Measurements from ENCODE around the gene HOXB4. TPM values are rescaled to one million over a fixed set of nuclear protein-coding genes. Genes with fewer than 3 reads are reported as not detected.

The HOXB4 gene
- total RNA-seq, 1 donor from 2014 or later: not detected

- no peaks in the 10 kb centered on the region for H3K36me3 ChIP-seq (ENCODE audit: control insufficient read depth, insufficient read depth, low read length)
- H3K4me3 ChIP-seq (ENCODE audit: low read depth, low read length): no peak overlapping the region
- FAIRE-seq: no peak
- H3K27me3 ChIP-seq (ENCODE audit: control insufficient read depth, insufficient read depth, low read length): peaks cover 82% of the 10 kb centered on the region
- no peak for DNase-seq (ENCODE audit: low read depth)
- TF ChIP-seq, protein P1, sequence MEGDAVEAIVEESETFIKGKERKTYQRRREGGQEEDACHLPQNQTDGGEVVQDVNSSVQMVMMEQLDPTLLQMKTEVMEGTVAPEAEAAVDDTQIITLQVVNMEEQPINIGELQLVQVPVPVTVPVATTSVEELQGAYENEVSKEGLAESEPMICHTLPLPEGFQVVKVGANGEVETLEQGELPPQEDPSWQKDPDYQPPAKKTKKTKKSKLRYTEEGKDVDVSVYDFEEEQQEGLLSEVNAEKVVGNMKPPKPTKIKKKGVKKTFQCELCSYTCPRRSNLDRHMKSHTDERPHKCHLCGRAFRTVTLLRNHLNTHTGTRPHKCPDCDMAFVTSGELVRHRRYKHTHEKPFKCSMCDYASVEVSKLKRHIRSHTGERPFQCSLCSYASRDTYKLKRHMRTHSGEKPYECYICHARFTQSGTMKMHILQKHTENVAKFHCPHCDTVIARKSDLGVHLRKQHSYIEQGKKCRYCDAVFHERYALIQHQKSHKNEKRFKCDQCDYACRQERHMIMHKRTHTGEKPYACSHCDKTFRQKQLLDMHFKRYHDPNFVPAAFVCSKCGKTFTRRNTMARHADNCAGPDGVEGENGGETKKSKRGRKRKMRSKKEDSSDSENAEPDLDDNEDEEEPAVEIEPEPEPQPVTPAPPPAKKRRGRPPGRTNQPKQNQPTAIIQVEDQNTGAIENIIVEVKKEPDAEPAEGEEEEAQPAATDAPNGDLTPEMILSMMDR (IDR thresholded peaks at IDR 0.05; ENCODE audit: insufficient read depth, low read length, severe bottlenecking): no peak
Observed at GRCh38 chr17:48565022-48565554, 13.1 kb downstream of the HOXB4 start.

GRCh38 chr17:48564188-48565021, 13.7 kb downstream of the HOXB4 start:
- no peaks in the 10 kb centered on the region for H3K36me3 ChIP-seq (ENCODE audit: control insufficient read depth, insufficient read depth, low read length)
- DNase-seq (ENCODE audit: low read depth): no peak
- no peak overlapping the region for H3K4me3 ChIP-seq (ENCODE audit: low read depth, low read length)
- no peak for FAIRE-seq
- H3K27me3 ChIP-seq (ENCODE audit: control insufficient read depth, insufficient read depth, low read length): peaks cover 82% of the 10 kb centered on the region
- TF ChIP-seq, protein P1 (IDR thresholded peaks at IDR 0.05; ENCODE audit: insufficient read depth, low read length, severe bottlenecking): no peak

GRCh38 chr17:48563867-48564187, 14.3 kb downstream of the HOXB4 start:
- peaks cover 84% of the 10 kb centered on the region for H3K27me3 ChIP-seq (ENCODE audit: control insufficient read depth, insufficient read depth, low read length)
- FAIRE-seq (no peak), DNase-seq (ENCODE audit: low read depth) (no peak)
- no peaks in the 10 kb centered on the region for H3K36me3 ChIP-seq (ENCODE audit: control insufficient read depth, insufficient read depth, low read length)
- TF ChIP-seq, protein P1 (IDR thresholded peaks at IDR 0.05; ENCODE audit: insufficient read depth, low read length, severe bottlenecking): no peak
- H3K4me3 ChIP-seq (ENCODE audit: low read depth, low read length): no peak overlapping the region

DNA sequence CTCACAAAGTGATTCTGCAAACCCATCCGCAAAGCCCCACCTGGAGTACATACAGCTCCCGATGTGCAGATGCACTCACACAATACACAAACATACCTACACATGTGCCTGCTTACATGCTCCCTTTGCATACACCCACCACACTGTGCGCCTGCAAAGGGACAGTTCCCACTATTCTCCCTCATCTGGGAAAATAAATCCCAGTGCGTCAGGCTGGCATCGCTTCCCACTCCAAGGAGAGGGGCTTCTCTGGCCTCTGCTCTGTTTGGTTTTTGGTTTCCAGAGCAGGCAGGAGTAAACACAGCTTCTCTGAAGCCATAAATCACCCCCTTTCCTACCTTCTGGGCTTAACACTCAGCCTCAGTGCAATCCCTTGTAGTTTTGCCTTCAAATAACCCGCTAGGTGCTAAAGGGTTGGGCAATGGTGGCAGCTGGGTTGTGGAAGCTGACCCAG, 14.7 kb downstream of the HOXB4 start:
- FAIRE-seq (no peak), DNase-seq (ENCODE audit: low read depth) (no peak)
- peaks cover 84% of the 10 kb centered on the region for H3K27me3 ChIP-seq (ENCODE audit: control insufficient read depth, insufficient read depth, low read length)
- TF ChIP-seq, protein P1 (IDR thresholded peaks at IDR 0.05; ENCODE audit: insufficient read depth, low read length, severe bottlenecking): no peak
- H3K4me3 ChIP-seq (ENCODE audit: low read depth, low read length): no peak overlapping the region
- H3K36me3 ChIP-seq (ENCODE audit: control insufficient read depth, insufficient read depth, low read length): no peaks in the 10 kb centered on the region

GRCh38 chr17:48562934-48563333, 15.2 kb downstream of the HOXB4 start:
- no peak overlapping the region for H3K4me3 ChIP-seq (ENCODE audit: low read depth, low read length)
- H3K27me3 ChIP-seq (ENCODE audit: control insufficient read depth, insufficient read depth, low read length): peaks cover 87% of the 10 kb centered on the region
- no peak for DNase-seq (ENCODE audit: low read depth)
- TF ChIP-seq, protein P1 (IDR thresholded peaks at IDR 0.05; ENCODE audit: insufficient read depth, low read length, severe bottlenecking): no peak
- H3K36me3 ChIP-seq (ENCODE audit: control insufficient read depth, insufficient read depth, low read length): no peaks in the 10 kb centered on the region
- FAIRE-seq: no peak
